ENCODE measurements around the gene SLFN12L.

DNA sequence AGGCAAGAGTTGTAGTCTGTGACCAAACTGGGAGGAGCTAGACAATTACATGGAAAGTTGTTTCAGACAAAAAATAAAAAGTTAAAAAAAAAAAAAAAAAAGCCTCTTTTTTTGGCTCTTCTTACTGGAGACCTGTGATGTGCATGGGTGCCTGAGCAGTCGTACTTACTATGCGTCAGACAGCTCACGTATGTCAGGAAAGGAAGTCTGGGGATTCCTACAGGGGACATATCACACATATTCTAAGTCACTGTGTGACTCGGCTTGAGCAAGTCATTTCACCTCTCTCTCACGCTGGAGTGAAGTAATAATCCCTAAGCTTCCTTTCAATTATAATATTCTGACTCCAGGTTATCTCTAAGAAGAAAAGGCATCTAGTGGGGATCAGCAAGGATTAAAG lies 17.2 kb upstream of the SLFN12L start:
- no peak for TF ChIP-seq EZH2 (IDR thresholded peaks at IDR 0.05; ENCODE audit: low read depth)
- TF ChIP-seq, protein P1, sequence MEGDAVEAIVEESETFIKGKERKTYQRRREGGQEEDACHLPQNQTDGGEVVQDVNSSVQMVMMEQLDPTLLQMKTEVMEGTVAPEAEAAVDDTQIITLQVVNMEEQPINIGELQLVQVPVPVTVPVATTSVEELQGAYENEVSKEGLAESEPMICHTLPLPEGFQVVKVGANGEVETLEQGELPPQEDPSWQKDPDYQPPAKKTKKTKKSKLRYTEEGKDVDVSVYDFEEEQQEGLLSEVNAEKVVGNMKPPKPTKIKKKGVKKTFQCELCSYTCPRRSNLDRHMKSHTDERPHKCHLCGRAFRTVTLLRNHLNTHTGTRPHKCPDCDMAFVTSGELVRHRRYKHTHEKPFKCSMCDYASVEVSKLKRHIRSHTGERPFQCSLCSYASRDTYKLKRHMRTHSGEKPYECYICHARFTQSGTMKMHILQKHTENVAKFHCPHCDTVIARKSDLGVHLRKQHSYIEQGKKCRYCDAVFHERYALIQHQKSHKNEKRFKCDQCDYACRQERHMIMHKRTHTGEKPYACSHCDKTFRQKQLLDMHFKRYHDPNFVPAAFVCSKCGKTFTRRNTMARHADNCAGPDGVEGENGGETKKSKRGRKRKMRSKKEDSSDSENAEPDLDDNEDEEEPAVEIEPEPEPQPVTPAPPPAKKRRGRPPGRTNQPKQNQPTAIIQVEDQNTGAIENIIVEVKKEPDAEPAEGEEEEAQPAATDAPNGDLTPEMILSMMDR (conservative IDR thresholded peaks at IDR 0.05): no peak
